Stimulated activated CD8-positive, alpha-beta memory T cell treated with anti-CD3 and anti-CD28 coated beads, Interleukin-2, amount 100 ng/mL, for 1 hour (primary cell): ENCODE measurements around the gene CLK3.
"Not testable (repeated sequence)": the region's sequence is repeated elsewhere in the genome, so short reads cannot be mapped to it uniquely, and the experiment has no call there.

ENCODE experiments used
- DNase-seq, 2 donors: peaks; one replicate each; pipeline ENCODE4 v3.0.0-alpha.2; 2020; ENCODE audit warnings: low read depth in 2 of 2

CLK3 gene

DNA sequence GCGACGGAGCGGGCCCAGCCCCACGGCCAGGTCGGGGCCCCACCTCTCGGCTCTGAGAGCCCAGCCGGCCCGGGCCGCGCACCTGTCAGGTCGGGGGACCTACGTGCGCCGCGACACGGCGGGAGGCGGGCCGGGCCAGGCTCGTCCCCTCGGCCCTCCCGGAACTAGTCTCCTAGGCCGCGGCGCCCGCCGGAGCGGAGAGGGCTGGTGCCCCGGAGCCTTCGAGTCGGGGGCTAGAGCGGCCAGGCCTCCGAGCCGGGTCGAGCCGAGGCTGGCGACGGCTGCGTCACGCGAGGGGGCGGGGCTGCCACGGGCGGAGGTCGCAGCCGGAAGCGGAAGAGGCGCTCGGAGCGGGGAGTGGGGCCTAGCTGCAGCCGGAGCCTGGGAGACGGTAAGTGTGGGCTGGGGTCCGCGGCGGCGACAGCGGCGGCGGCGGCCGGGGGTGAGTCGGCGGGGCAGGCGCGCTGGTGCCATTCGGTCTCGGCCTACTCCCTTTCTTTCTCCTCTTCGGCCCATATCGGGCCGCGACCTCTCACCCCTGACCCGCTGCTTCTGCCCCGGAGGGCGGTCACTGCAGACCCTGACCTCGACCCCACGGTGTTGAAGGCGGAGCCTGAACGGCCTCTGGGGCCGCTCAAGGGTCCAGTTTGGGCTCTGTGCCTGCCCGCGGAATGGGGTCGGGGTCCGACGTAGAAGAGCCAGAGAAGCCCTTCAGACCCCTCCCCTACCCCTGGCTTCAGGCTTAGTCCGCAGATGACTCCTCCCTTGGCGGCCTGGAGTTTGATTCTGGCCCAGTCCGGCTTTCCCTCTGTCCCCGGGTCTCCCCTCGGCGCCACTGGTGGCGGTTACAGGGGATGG, at the start of gene CLK3:
Gene CLK3, plus strand, starts transcription at position 329 of the 858 bp plus-strand sequence. CDS start 3,361 bp downstream, outside the sequence.
- DNase-seq = peak; percentile 91 to 92

- no peak for DNase-seq
These were observed 47.0 kb upstream of the CLK3 start for GRCh38 chr15:74568594-74568993.

- no peak for DNase-seq
These were observed 45.9 kb upstream of the CLK3 start for GRCh38 chr15:74569731-74570070.

GRCh38 chr15:74571191-74571590, 44.4 kb upstream of the CLK3 start:
- DNase-seq = no peak

DNA sequence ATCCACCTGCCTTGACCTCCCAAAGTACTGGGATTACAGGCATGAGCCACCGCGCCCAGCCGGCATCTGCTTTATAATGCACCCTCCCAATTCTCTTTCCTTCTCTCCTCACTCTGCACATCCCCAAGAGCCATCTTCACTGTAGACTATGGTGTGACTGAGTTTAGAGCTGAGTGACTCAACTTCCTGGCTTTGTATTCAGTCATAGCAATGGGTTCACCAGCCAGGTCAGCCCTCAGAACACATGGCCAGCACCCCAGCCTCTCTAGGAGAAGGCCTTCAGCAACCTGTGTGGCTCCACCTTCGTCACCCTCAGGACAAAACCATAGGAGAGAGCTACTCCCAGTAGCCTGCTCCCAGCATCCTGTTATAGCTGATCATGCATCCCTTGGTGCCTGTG, 41.6 kb upstream of the CLK3 start:
- no peak for DNase-seq

DNA sequence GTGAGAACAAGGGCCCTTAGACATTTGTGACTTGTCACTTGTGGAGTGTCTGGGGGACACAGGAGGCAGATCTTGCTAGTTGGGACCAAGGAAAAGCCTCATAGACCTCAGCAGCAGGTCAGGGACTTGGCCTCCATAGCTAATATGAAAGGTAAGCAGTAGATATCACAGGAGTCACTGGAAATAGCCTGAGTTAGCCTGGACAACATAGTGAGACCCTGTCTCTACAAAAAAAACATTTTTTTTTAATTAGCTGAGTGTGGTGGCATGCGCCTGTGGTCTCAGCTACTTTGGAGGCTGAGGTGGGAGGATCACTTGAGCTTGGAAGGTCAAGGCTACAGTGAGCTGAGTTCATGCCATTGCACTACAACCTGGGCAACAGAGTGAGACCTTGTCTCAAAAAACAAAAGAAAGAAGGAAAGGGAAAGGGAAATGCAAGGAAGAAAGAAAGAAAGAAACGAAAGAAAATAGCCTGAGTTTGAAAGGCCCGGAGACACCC, 37.1 kb upstream of the CLK3 start:
- DNase-seq = no peak

DNA sequence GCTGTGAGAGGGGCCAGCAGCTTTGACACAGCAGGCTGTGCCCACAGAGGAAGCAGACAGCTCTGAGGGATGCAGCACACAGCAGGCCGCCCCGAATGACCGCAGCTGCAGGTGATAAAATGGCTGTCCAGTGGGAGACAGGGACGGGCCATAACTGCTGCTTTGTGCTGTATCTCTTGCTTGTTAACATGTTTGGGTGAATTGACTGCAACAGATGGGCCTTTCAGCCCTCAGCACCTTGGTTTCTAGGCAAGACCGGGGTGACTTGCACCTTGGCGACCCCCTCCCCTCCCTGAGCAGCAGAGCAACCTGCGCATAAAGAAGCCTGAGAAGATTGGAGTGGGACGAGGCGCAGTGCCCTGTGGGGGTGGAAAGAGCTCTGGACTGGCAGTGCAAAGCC, 36.6 kb upstream of the CLK3 start:
- DNase-seq = no peak

DNA sequence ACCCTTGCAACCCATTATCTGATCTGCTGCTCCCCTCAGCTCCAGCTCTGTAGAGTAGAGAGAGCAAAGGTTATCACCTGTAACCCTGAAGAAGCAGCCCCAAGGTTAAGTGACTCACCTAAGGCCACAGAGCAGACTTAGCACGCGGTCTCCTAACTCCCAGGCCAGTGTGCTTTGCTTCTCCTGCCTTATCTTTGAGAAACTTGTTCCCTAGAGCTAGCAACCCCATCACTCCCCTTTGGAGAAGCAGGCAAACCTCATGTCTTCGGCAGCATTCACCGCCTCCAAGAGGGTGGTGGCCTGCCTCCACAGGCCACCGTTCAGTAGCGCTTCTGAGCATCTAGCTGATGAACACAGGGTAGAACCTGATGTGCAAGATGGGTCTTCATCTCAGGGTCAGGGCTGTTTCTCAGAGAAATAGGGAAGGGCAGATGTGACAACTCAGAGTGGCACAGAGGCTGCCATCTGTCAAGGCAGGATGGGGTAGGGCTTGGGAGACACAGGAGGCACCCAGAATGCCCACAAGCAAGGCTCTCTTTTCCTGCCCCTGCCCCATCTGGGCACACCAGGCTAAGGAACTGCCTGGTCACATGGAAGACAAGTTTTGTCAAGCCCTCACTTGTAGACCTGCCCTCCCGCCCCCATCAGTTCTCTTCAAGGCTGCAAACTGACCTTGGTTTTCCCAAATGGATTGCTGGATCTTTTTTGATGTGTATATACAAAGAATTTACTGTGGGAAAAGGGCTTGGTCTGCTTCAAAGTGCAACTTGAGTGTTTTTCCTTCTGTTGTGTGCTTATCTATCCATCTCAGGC, 34.9 kb upstream of the CLK3 start:
- no peak for DNase-seq

DNA sequence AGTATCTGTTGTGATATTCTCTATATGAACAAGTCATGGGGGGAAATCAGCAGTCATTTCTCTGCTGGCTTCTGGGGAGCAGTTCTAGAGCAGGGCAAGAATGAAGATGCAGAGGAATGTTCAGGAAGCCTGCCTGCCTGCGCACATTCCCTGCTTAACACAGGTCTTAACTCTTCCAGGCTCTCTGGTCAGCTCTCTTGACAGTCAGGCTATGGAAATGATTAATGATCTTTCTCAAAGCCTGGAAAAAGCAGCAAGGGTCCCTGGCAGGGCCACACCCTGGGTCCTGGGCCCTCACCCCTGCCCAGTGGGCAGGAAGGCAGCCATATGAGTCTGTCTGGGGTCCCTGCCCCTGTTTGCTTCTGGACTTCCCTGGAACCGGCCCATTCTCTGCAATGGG, 31.4 kb upstream of the CLK3 start:
- no peak for DNase-seq

DNA sequence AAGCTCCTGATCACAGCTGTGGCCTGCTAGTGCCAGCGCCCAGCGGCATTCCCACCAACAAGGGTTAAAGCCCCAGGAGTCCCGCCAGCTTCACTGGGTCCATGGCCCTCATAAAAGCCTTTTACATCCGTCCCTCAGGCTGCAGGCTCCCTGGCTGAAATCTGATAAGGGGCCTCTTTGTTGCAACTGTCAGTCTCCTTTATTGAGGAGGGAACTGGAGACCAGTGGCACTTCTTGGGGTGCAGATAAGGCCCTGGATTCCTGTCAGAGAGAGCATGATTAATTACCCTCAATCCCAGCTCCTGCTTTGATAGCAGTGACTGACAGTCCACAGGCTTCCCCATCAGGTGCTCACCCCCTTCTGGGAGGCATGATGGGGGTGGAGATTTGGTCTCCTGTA, 30.9 kb upstream of the CLK3 start:
- no peak for DNase-seq

DNA sequence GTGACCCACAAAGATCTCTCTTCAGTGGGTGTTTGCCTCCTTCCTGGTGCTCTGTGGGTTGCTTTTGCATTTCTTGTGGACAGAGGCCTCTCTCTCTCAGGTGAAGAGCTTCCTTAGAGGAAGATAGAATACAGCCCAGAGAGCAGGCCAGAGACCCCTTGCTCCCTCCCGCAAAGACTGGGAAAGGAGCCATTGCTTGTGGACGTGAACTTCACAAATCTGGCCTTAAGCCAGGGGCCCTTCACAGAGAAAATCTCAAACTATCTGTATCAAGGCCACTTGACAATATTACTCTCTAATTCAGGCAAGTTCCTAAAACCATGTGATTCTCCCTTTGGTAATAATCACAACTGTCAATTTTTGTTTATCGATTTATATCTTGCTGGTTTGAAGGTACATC, 30.4 kb upstream of the CLK3 start:
- DNase-seq = no peak

DNA sequence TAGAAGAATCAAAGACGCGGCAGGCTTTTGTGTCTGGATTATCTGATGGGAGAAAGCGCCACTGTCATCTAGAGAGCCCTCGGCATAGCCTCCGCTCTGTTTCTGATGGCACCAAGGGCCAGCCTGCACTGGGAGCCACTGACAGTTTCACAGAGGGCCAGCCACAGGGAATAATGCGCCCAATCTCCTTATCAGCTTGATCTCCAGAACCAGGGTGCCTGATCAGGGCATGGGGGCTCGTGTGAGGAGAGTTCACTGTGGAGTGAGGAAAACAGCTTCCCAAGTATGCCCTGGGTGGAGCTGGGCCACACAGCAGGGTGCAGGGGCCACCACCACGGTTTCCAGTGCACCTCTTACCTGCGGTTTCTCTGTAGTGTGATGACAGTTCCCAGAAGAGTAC, 29.8 kb upstream of the CLK3 start:
- no peak for DNase-seq

- DNase-seq = no peak
These were observed 25.8 kb upstream of the CLK3 start for GRCh38 chr15:74589826-74590225.

DNA sequence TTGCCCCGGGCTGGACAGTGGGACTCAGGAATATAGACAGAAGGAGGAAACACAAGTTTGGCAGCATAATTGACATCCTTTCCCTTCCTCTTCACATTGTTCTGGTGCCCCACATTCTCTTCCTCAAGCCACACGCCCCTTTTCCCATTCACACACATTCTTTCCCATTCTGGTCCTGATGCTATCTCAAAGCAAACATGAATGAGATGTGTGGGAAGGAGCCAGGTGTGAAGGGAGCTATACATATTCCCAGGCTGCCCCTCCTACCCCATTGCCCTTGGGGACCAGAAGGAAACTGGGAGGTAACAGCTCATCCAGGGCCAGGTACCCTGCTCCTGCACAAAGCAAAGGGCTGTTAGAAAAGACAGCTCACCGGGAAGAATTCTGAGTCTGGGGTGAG, 23.4 kb upstream of the CLK3 start:
- DNase-seq = no peak

GRCh38 chr15:74593122-74593521, 22.5 kb upstream of the CLK3 start:
- DNase-seq = no peak

DNA sequence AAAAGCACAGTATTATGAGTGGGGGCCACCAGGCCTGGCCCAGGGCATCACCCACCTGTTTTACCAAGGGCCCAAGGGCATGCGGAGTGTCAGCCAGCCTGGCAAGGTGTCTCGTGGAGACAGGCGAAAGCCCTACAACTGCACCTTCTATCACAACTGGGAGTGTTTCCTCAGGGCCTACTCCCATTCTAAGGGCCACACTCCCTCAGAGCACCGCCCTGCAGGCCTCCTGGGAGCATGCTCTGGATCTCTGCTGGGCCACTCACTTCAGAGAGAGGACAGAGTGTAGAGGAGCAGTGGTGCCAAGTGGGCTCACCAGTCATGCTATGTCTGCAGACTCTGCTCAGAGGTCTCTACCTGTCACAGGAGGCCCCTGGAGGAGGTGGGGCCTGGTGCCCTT, 21.2 kb upstream of the CLK3 start:
- DNase-seq = no peak

- no peak for DNase-seq
These were observed 20.4 kb upstream of the CLK3 start for GRCh38 chr15:74595271-74595670.

DNA sequence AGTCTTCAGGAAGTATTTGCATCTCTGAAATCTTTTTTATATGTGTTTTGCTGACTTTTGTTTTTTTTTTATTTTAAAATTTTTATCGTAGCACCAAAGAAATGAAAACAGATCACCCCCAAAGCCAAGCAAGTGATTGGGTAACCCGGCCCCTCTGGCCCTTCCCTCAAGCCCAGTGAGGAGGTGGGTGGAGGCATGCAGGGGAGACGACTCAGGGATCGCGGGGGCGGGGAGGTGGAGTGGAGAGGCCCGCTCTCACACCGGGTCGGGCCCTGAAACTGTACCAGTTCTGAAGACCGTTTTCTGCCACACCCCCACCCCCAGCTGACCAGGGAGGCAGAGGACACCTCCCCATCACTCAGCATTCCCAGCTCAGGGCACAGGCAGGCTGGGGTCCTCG, 18.9 kb upstream of the CLK3 start:
- DNase-seq = not testable (repeated sequence)

- DNase-seq = not testable (repeated sequence)
These were observed 18.4 kb upstream of the CLK3 start for GRCh38 chr15:74597146-74597705.

GRCh38 chr15:74598126-74598842, 17.4 kb upstream of the CLK3 start:
- DNase-seq = peak; percentile 74 to 75

DNA sequence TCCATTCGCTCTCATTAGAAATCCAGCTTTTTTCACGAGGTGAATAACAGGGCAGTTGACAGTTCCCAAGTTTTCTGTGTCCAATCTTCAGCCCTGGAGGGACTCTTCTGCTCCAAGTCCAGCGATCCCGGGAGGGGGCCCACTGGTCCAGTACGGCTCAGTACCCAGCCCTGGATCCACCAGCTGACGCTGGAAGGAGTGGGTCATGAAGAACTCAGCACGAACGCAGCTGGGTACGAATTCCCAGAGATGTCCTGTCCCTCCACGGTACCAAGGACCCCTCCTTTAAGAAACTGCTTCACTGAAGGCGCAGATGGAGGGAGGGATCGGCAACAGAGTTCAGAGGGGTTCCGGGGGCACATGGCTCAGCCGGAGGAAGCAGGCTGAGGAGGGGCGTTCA, 16.5 kb upstream of the CLK3 start:
- no peak for DNase-seq
